Cardiac muscle cell (in vitro differentiated cells and primary cell): ENCODE measurements around the gene KRTAP12-1. TPM values are rescaled to one million over a fixed set of nuclear protein-coding genes. Genes with fewer than 3 reads are reported as not detected.

ENCODE experiments used
- DNase-seq, 2 donors: peaks; one replicate each; pipeline versions ENCODE4 v3.0.0 to v3.0.0-alpha.2; 2010 to 2017; ENCODE audit warnings: low read depth in 1 of 2, low spot score in 1 of 2
- H3K27ac ChIP-seq: fragments of 200-600 bp; sonication (generic); 2 replicates; pipeline ENCODE4 v1.5.1; 2016
- H3K27me3 ChIP-seq: fragments of 200-600 bp; sonication (generic); 2 replicates; pipeline ENCODE4 v1.6.0; 2016; ENCODE audit warnings: control low read depth
- H3K36me3 ChIP-seq: fragments of 200-600 bp; sonication (generic); 2 replicates; pipeline ENCODE4 v1.5.1; 2016; ENCODE audit warnings: control low read depth
- H3K4me1 ChIP-seq: fragments of 200-600 bp; sonication (generic); 2 replicates; pipeline ENCODE4 v1.8.1; 2017; ENCODE audit warnings: low read depth, mild to moderate bottlenecking, mixed run types
- H3K4me3 ChIP-seq: fragments of 200-600 bp; sonication (generic); 2 replicates; pipeline ENCODE4 v1.5.1; 2016; ENCODE audit warnings: mild to moderate bottlenecking
- H3K9me3 ChIP-seq: fragments of 200-600 bp; sonication (generic); 2 replicates; pipeline ENCODE4 v1.5.1; 2017; ENCODE audit warnings: low read depth, mild to moderate bottlenecking, control low read depth
- CTCF ChIP-seq: IDR thresholded peaks from 2 replicates; pipeline ENCODE4 v1.5.1; 2012; ENCODE audit warnings: low read depth, mild to moderate bottlenecking, low read length
- polyA plus RNA-seq: library from polyadenylated mRNA; unstranded; fragments of >200 nt; fragmentation: Nextera tagmentation; extraction: Ambion mirVana; gene quantifications from 2 replicates; pipeline ENCODE4 v1.2.1, GENCODE V29; 2016
- total RNA-seq: library from RNA; depleted of rRNA; stranded (reverse); fragments of >200 nt; gene quantifications from 2 replicates; pipeline ENCODE4 v1.2.3, GENCODE V29; 2016

The KRTAP12-1 gene
- total RNA-seq (not detected in 2 replicates), polyA plus RNA-seq (not detected in 2 replicates)

GRCh38 chr21:44681861-44682579 is at the start of gene KRTAP12-1:
Gene KRTAP12-1, minus strand, starts transcription at chr21:44682163. Its CDS starts 40 bp downstream, at chr21:44682123.
- no peaks in the 10 kb centered on the region for H3K9me3 ChIP-seq
- TF ChIP-seq CTCF, result no peak
- no peaks in the 10 kb centered on the region for H3K27me3 ChIP-seq
- H3K27ac ChIP-seq, result no peak within 1 kb of the TSS
- DNase-seq, result no peak
- no peaks in the 10 kb centered on the region for H3K4me1 ChIP-seq
- no peak within 1 kb of the TSS for H3K4me3 ChIP-seq
- no peaks in the 10 kb centered on the region for H3K36me3 ChIP-seq

GRCh38 chr21:44730951-44731579 is 49.1 kb upstream of the KRTAP12-1 start:
- no peak overlapping the region for H3K4me3 ChIP-seq
- H3K4me1 ChIP-seq, result no peaks in the 10 kb centered on the region
- H3K9me3 ChIP-seq, result no peaks in the 10 kb centered on the region
- peaks cover 7% of the 10 kb centered on the region for H3K27me3 ChIP-seq
- no peak for TF ChIP-seq CTCF
- H3K36me3 ChIP-seq, result no peaks in the 10 kb centered on the region
- DNase-seq, result no peak
- H3K27ac ChIP-seq, result no peak overlapping the region

- Histone ChIP-seq H3K27me3 (peaks cover 7% of the 10 kb centered on the region), H3K4me1 (no peaks in the 10 kb centered on the region), H3K9me3 (no peaks in the 10 kb centered on the region), H3K27ac (no peak overlapping the region), H3K36me3 (no peaks in the 10 kb centered on the region), H3K4me3 (no peak overlapping the region)
- no peak for TF ChIP-seq CTCF
- DNase-seq, result no peak
These were observed 48.0 kb upstream of the KRTAP12-1 start for GRCh38 chr21:44730028-44730395.

- no peak overlapping the region for H3K27ac ChIP-seq
- H3K36me3 ChIP-seq, result no peaks in the 10 kb centered on the region
- H3K9me3 ChIP-seq, result no peaks in the 10 kb centered on the region
- H3K27me3 ChIP-seq, result peaks cover 7% of the 10 kb centered on the region
- H3K4me1 ChIP-seq, result no peaks in the 10 kb centered on the region
- DNase-seq, result no peak
- no peak overlapping the region for H3K4me3 ChIP-seq
- TF ChIP-seq CTCF, result no peak
These were observed 47.5 kb upstream of the KRTAP12-1 start for GRCh38 chr21:44729336-44730027.

- peaks cover 7% of the 10 kb centered on the region for H3K27me3 ChIP-seq
- no peaks in the 10 kb centered on the region for H3K36me3 ChIP-seq
- no peaks in the 10 kb centered on the region for H3K4me1 ChIP-seq
- no peak for DNase-seq
- H3K4me3 ChIP-seq, result no peak overlapping the region
- H3K9me3 ChIP-seq, result no peaks in the 10 kb centered on the region
- TF ChIP-seq CTCF, result no peak
- H3K27ac ChIP-seq, result no peak overlapping the region
These were observed 46.8 kb upstream of the KRTAP12-1 start for GRCh38 chr21:44728716-44729115.
